Effector memory CD4-positive, alpha-beta T cell (primary cell): ENCODE results near the gene AOPEP.

Experiments
- DNase-seq, 3 donors: peaks; one replicate each; pipeline ENCODE4 v3.0.0-alpha.2; 2020
- H3K27ac ChIP-seq: 2 replicates; pipeline ENCODE4 v1.7.0; 2013; ENCODE audit warnings: mild to moderate bottlenecking, low read length, moderate library complexity; ENCODE audit not compliant: insufficient read depth, poor library complexity, severe bottlenecking
- H3K27me3 ChIP-seq: replicated peaks from 2 replicates; pipeline ENCODE4 v1.7.0; 2013; ENCODE audit warnings: mild to moderate bottlenecking, low read length; ENCODE audit not compliant: insufficient read depth, control insufficient read depth, poor library complexity, severe bottlenecking
- H3K36me3 ChIP-seq: 2 replicates; pipeline ENCODE4 v1.7.0; 2013; ENCODE audit warnings: mild to moderate bottlenecking, low read length, moderate library complexity; ENCODE audit not compliant: control insufficient read depth, insufficient read depth
- H3K4me1 ChIP-seq: 2 replicates; pipeline ENCODE4 v1.7.0; 2013; ENCODE audit warnings: low read length, mild to moderate bottlenecking; ENCODE audit not compliant: control insufficient read depth, insufficient read depth, poor library complexity, severe bottlenecking
- H3K4me3 ChIP-seq: 2 replicates; pipeline ENCODE4 v1.7.0; 2013; ENCODE audit warnings: low read length, low read depth, mild to moderate bottlenecking; ENCODE audit not compliant: insufficient read depth, poor library complexity, severe bottlenecking
- H3K9me3 ChIP-seq: 2 replicates; pipeline ENCODE4 v1.7.0; 2013; ENCODE audit warnings: mild to moderate bottlenecking, low read length, moderate library complexity; ENCODE audit not compliant: control insufficient read depth

AOPEP gene

DNA sequence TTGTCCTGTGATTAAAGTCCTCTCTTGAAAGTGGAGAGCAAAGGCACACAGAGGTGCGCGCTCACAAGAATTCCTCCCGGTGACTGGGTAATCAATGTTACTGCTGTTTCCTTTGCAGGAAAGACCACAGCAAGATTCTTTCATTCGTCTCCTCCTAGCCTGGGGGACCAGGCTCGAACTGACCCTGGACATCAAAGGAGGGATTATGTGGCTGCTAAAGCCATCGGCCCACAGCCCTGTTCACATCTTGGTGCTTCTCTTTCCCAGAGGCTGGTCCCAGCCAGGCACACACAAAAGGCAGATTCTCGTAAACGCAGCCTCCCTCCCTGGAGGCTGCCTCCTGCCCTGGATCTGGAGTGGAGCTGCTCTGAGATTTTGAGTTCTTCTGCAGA lies 360.1 kb downstream of the AOPEP start:
- Histone ChIP-seq H3K36me3 (no peaks in the 10 kb centered on the region), H3K4me3 (no peak overlapping the region), H3K4me1 (no peaks in the 10 kb centered on the region), H3K27me3 (no peaks in the 10 kb centered on the region), H3K27ac (no peak overlapping the region), H3K9me3 (no peaks in the 10 kb centered on the region)
- DNase-seq, result no peak

DNA sequence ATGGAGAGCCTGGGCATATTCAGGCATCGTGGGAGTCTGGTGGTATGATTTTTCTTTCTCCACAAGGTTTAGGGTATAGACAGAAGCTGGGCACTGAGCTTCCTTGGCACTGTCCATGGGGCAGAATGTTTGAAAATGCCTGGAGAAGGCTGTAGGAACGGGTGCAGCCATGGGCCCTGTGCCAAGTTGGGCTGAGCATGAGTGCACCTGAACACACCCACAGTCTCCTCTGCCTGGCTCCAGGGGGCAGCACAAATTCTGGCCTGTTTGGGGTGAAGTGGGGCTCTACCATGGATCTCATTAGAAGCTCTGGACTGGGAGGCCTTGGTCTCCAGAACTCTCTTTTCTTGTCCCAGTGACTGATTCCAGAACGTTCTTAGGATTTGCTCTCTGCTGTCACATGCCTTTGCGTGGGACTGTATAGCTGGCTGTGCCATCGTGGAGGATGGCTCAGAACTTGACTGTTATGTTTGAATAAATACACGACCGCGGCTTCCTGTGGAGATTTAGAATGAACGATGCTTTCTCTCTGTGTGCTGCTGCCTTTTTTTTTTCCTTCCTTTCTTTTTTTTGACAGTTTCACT lies 361.3 kb downstream of the AOPEP start:
- Histone ChIP-seq H3K36me3 (no peaks in the 10 kb centered on the region), H3K4me3 (no peak overlapping the region), H3K4me1 (peaks cover 3% of the 10 kb centered on the region), H3K27me3 (no peaks in the 10 kb centered on the region), H3K27ac (no peak overlapping the region), H3K9me3 (no peaks in the 10 kb centered on the region)
- DNase-seq, result no peak

DNA sequence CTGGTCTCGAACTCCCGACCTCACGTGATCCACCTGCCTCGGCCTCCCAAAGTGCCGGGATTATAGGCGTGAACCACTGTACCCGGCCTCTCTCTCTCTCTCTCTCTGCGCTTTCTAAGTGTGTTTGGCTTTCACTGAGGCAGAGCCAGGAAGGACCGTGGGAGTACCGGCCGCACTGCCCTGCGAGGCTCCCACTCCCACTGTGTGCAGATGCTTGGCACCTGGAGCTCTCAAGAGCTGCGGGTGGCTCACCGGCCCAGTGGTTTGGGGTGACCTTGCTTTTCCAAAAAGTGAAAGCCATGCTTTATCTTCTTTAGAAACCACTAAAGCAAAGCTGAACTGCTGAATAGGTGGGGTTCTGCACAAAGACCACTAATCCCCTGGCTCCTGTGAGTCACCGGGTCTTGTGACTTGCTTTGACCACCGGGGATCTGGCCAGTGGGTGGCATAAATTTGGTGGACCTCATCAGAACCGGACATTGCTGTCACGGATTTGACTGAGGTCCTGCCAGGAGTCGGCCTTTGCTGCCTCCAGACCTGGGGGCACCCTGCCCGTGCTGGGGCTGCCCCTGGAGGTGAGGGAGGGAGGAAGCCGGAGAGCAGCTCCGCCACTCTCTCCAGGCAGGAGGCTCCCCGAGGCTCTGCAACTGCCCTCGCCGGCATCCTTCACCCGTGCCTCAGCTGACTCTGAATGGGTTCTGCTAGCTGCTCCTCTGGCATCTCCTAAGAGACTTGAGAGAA lies 362.1 kb downstream of the AOPEP start:
- H3K4me3 ChIP-seq, result no peak overlapping the region
- peaks cover 3% of the 10 kb centered on the region for H3K4me1 ChIP-seq
- H3K27ac ChIP-seq, result no peak overlapping the region
- no peak for DNase-seq
- H3K36me3 ChIP-seq, result no peaks in the 10 kb centered on the region
- no peaks in the 10 kb centered on the region for H3K9me3 ChIP-seq
- no peaks in the 10 kb centered on the region for H3K27me3 ChIP-seq

DNA sequence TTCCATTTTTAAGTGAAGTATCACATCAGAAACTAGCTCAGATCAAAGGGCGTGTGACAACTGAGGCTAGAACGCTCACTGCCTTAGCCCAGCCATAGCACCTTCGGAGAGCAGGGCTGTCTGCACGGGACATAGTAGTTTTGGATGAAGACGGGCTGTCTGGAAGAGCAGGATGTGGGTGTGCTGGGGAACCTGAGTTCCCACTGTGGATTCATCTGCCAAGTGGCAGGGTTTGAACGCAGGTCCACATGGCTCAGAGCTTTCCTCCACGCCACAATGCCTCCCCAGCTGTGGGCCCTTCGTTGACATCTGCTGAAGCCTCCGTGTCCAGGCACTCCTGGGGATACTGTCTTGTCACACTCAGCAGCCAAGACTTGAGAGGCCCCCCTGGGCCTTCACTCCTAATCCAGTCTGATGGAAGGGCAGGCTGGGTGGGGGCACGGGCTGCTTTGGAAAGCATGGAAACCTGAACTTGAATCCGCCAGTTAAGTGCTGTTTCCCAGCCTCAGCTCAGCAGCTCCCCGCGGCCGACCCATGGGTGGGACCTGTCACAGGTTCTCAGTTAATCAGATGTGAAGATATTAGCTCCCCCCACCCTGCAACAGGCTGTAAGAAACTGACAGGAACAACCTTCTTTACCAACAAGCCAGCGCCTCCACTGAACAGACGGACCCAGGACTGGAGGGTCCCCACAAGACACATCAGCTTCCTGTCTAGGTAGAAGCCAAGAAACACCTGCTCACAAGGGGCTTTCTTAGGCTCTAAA lies 362.9 kb downstream of the AOPEP start:
- Histone ChIP-seq H3K4me3 (no peak overlapping the region), H3K27ac (no peak overlapping the region), H3K36me3 (no peaks in the 10 kb centered on the region), H3K4me1 (peaks cover 3% of the 10 kb centered on the region), H3K27me3 (no peaks in the 10 kb centered on the region), H3K9me3 (no peaks in the 10 kb centered on the region)
- no peak for DNase-seq

DNA sequence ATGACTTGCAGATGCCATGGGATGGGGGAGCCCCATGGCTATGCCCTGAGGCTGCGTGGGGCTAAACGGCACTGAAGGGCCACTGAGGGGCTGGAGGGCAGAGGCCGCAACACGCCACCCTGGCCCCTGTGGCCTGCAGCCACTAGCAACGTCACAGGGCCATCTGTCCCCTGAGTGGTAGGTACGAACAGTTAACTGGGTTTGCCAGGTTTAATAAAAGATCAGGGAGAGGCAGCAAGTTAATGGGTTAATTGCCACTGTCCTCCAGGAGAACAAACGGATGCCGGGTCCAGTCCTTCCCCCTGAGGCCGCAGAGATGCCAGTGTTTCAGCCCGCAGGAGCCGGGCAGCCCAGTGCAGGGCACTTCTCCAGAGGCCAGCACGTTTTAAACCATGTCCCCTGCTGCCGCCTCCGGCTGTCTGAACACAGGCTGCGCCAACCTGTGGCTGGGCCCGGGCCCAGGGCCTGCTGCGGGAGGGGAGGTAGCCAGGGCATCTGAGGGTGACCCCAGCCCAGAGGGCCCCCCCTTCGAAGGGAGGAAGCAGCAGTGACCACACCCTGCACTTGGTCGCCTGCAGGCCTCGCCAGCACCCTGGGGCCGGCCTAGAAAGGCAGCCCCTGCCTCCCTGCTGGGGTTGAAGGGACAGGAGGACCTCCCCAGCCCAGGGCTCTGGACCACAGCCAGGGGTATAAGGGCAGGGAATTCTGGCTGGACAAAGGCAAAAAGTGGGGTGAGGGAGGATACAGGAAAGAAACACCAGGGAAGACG lies 363.7 kb downstream of the AOPEP start:
- Histone ChIP-seq H3K4me1 (peaks cover 3% of the 10 kb centered on the region), H3K36me3 (no peaks in the 10 kb centered on the region), H3K27ac (no peak overlapping the region), H3K4me3 (no peak overlapping the region), H3K9me3 (no peaks in the 10 kb centered on the region), H3K27me3 (no peaks in the 10 kb centered on the region)
- no peak for DNase-seq

DNA sequence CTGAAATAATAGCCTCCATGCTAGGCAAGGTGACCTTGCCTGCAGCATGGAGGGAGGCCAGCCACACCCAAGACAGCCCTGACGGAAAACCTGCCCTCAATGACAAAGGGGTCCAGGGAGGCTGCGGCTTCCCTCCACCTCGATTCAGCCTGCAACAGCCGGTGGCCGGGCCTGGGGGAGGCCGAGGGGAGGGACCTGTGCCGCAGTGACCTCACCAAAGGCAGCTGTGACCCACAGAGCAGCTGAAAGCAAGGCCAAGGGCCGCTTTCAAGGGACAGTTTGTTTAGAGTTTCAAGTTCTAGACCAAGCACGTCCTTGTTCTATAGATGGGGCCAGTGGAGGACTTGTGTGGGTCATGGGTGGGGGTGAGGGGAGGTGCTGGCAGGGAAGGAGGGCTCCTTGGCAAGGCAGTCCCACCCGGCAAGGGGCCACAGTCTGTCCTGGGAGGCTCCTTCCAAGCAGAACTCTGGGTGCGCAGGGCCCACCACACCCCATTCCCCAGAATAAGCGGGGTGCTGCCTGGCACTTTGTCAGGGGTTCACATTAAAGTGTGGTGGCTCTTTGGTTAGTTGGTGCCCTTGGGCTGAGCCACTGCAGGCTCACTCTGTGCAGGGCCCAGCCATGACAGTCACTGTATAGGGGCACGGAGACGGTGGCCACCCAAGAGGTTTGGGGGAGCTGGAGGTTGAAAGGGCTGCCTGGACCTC lies 364.5 kb downstream of the AOPEP start:
- DNase-seq, result no peak
- no peak overlapping the region for H3K27ac ChIP-seq
- no peaks in the 10 kb centered on the region for H3K27me3 ChIP-seq
- no peak overlapping the region for H3K4me3 ChIP-seq
- H3K4me1 ChIP-seq, result peaks cover 3% of the 10 kb centered on the region
- H3K36me3 ChIP-seq, result no peaks in the 10 kb centered on the region
- no peaks in the 10 kb centered on the region for H3K9me3 ChIP-seq

DNA sequence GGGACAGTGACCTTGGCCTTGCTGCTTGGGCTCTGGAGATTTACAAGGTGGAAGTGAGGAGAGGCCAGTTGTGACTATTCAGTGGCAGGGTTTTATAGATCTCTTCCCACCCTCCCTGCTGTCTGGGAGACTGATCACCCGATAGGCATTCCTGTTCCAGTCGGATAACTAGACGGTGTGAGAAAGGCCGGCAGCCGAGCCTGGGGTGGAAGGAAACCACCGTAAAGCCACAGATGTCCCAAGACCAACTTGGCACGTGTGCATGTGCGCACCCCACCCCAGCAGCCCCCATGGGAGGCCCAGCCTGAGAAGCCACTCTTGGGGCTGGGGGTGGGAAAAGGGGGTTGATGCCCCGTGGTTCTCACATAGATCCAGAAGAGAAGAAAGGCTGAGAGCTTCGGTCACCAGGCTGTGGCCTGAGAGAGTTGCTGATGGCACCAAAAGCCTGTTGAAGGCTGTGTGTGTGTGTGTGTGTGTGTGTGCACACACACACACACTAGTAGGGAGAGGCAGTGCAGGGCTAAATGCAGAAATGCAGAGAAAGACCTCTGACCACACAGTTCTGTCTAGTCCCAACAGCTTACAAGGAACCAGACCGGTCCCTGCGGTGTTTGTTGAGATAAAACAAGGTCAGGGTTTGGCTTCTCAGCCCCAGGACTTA lies 365.2 kb downstream of the AOPEP start:
- Histone ChIP-seq H3K4me3 (no peak overlapping the region), H3K4me1 (peaks cover 3% of the 10 kb centered on the region), H3K36me3 (no peaks in the 10 kb centered on the region), H3K27ac (no peak overlapping the region), H3K9me3 (no peaks in the 10 kb centered on the region), H3K27me3 (no peaks in the 10 kb centered on the region)
- no peak for DNase-seq

DNA sequence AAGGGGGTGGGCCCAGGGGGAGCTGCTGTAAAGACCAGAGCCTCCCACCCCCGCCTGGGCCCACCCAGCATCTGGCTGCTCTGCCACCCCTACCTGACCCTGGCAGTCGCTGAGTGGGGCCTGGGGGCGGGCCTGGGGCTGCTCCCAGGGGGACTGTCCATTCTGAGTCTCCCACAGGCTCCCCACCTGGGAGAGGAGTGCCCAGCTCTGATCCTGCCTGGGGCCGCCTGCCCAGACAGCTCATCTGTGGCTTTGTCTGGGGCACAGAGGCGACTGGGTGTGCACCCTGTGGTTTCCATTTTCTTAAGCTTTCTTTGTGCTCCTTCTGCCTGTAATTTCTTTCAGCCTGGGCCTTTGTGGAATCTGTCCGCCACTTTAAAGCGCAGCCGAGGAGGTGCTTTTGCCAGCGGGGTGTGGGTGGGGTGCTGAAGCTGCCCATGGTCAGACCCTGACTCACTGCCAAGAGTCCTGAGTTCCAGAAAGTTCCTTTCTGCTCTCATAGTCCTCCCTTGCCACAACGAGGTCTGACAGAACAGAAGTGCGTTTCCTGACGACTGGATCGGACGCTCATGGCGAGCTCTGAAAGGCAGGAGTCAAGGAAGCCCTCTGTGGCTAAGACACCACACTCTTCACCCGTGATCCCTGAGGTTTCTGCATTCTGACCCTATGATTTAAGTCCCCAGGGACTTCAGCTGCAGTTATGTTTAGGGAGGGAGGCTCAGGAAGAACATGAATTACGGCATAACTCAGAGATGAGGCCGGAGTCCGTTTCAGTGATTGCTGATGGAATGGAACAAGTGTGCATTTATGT lies 366.0 kb downstream of the AOPEP start:
- H3K36me3 ChIP-seq, result no peaks in the 10 kb centered on the region
- no peaks in the 10 kb centered on the region for H3K27me3 ChIP-seq
- DNase-seq, result no peak
- no peak overlapping the region for H3K27ac ChIP-seq
- H3K4me1 ChIP-seq, result peaks cover 3% of the 10 kb centered on the region
- H3K9me3 ChIP-seq, result no peaks in the 10 kb centered on the region
- H3K4me3 ChIP-seq, result no peak overlapping the region
